GM12891 (cell line): Measurements from ENCODE around the gene TGFB2.

ENCODE experiments used
- POLR2A ChIP-seq: IDR thresholded peaks from 2 replicates; pipeline ENCODE4 v1.6.1; 2011; ENCODE audit warnings: low read depth, low read length, control low read depth
- POLR2AphosphoS5 ChIP-seq: IDR thresholded peaks from 2 replicates; pipeline ENCODE4 v1.6.1; 2011; ENCODE audit warnings: low read depth, low read length, control low read depth
- TAF1 ChIP-seq: IDR thresholded peaks from 2 replicates; pipeline ENCODE4 v1.6.1; 2011; ENCODE audit warnings: low read depth, low read length, control low read depth

DNA sequence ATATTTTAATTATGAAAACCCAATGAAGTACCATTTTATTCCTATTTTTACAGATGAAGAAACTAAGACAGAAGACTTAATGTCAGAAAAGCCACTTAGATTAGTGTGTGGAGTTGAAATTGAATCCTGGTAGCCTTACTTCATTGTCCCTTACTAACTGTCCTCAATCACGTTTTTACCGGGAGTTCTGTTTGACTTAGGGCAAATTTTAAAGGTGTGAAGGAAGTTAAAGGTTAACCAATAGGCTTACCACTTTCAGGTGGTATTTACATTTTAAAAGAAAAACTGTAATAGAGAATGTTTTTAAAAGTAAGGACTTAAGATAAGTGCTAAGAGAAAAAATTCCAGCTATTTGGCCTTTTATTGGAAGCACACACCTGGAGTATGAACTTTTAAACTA is 47.7 kb upstream of the TGFB2 start:
- no peak for TF ChIP-seq POLR2A
- TF ChIP-seq POLR2AphosphoS5, result no peak
- TF ChIP-seq TAF1, result no peak
